Fibroblast of lung (primary cell): Measurements from ENCODE around the gene TMEM72.

Experiments used
- EZH2 ChIP-seq: IDR thresholded peaks from 2 replicates; pipeline ENCODE4 v1.5.1; 2012; ENCODE audit warnings: low read length, control low read depth, mild to moderate bottlenecking; ENCODE audit errors: missing control alignments
- TF ChIP-seq, protein P1 (sequence below), 2 donors: IDR thresholded peaks in 1 of 2; conservative IDR thresholded peaks in 1 of 2; 1 replicate in 1 of 2; 2 replicates in 1 of 2; pipeline ENCODE4 v1.5.1; 2011 to 2012; ENCODE audit warnings: low read length in 2 of 2, control low read depth in 1 of 2, inconsistent platforms in 1 of 2, low read depth in 1 of 2, mild to moderate bottlenecking in 1 of 2

- TF ChIP-seq, protein P1, sequence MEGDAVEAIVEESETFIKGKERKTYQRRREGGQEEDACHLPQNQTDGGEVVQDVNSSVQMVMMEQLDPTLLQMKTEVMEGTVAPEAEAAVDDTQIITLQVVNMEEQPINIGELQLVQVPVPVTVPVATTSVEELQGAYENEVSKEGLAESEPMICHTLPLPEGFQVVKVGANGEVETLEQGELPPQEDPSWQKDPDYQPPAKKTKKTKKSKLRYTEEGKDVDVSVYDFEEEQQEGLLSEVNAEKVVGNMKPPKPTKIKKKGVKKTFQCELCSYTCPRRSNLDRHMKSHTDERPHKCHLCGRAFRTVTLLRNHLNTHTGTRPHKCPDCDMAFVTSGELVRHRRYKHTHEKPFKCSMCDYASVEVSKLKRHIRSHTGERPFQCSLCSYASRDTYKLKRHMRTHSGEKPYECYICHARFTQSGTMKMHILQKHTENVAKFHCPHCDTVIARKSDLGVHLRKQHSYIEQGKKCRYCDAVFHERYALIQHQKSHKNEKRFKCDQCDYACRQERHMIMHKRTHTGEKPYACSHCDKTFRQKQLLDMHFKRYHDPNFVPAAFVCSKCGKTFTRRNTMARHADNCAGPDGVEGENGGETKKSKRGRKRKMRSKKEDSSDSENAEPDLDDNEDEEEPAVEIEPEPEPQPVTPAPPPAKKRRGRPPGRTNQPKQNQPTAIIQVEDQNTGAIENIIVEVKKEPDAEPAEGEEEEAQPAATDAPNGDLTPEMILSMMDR (conservative IDR thresholded peaks at IDR 0.05 in 1 of 2, IDR thresholded peaks at IDR 0.05 in 1 of 2; ENCODE audit: low read depth in 1 of 2, low read length in 2 of 2), result no peak
- no peak for TF ChIP-seq EZH2
Measured at GRCh38 chr10:44883593-44884331, 27.4 kb upstream of the TMEM72 start.
